Measurements from ENCODE around the gene DMD.
"Not testable (repeated sequence)": the region's sequence is repeated elsewhere in the genome, so short reads cannot be mapped to it uniquely, and the experiment has no call there.

DMD gene

GRCh38 chrX:31471229-31471628, 1740.1 kb downstream of the DMD start:
- no peak for DNase-seq (ENCODE audit: low read depth, low spot score)
- in situ Hi-C loops (cut with HindIII; ENCODE audit: low sequenced_read_pairs) = no loop called here
- no peak for TF ChIP-seq CTCF (IDR thresholded peaks at IDR 0.05; ENCODE audit: low read depth, low read length)
- no peak overlapping the region for H3K4me3 ChIP-seq (ENCODE audit: low read depth, low read length)

- in situ Hi-C loops (cut with HindIII; ENCODE audit: low sequenced_read_pairs); DNase-seq (ENCODE audit: low read depth, low spot score); H3K4me3 ChIP-seq (ENCODE audit: low read depth, low read length): not testable (repeated sequence)
Measured at GRCh38 chrX:31470753-31471152, 1740.6 kb downstream of the DMD start.

GRCh38 chrX:31464306-31464915, 1746.9 kb downstream of the DMD start:
- H3K4me3 ChIP-seq (ENCODE audit: low read depth, low read length) = no peak overlapping the region
- no peak for TF ChIP-seq CTCF (IDR thresholded peaks at IDR 0.05; ENCODE audit: low read depth, low read length)
- no peak for DNase-seq (ENCODE audit: low read depth, low spot score)
- in situ Hi-C loops (cut with HindIII; ENCODE audit: low sequenced_read_pairs) = no loop called here

GRCh38 chrX:31461266-31461665, 1750.1 kb downstream of the DMD start:
- in situ Hi-C loops (cut with HindIII; ENCODE audit: low sequenced_read_pairs) = no loop called here
- no peak for TF ChIP-seq CTCF (IDR thresholded peaks at IDR 0.05; ENCODE audit: low read depth, low read length)
- no peak for DNase-seq (ENCODE audit: low read depth, low spot score)
- no peak overlapping the region for H3K4me3 ChIP-seq (ENCODE audit: low read depth, low read length)

- in situ Hi-C loops (cut with HindIII; ENCODE audit: low sequenced_read_pairs) = no loop called here
- H3K4me3 ChIP-seq (ENCODE audit: low read depth, low read length) = no peak overlapping the region
- TF ChIP-seq CTCF (IDR thresholded peaks at IDR 0.05; ENCODE audit: low read depth, low read length) = no peak
- no peak for DNase-seq (ENCODE audit: low read depth, low spot score)
Measured at GRCh38 chrX:31459361-31459760, 1752.0 kb downstream of the DMD start.

- TF ChIP-seq CTCF (IDR thresholded peaks at IDR 0.05; ENCODE audit: low read depth, low read length) = no peak
- no peak overlapping the region for H3K4me3 ChIP-seq (ENCODE audit: low read depth, low read length)
- in situ Hi-C loops (cut with HindIII; ENCODE audit: low sequenced_read_pairs) = no loop called here
- DNase-seq (ENCODE audit: low read depth, low spot score) = no peak
Measured at GRCh38 chrX:31449965-31450364, 1761.4 kb downstream of the DMD start.

GRCh38 chrX:31449081-31449480, 1762.3 kb downstream of the DMD start:
- DNase-seq (ENCODE audit: low read depth, low spot score) = no peak
- TF ChIP-seq CTCF (IDR thresholded peaks at IDR 0.05; ENCODE audit: low read depth, low read length) = no peak
- in situ Hi-C loops (cut with HindIII; ENCODE audit: low sequenced_read_pairs) = no loop called here
- H3K4me3 ChIP-seq (ENCODE audit: low read depth, low read length) = no peak overlapping the region

All from astrocyte of the spinal cord (primary cell).